ENCODE data around the gene C1QTNF8. TPM values are rescaled to one million over a fixed set of nuclear protein-coding genes. Genes with fewer than 3 reads are reported as not detected.

Gene C1QTNF8
- total RNA-seq, 1 experiment from 2014 or later = 0.39 TPM

- intact Hi-C loops (cut with micrococcal nuclease; ENCODE audit: unreplicated experiment) (no loop called here), in situ Hi-C loops (cut with HindIII; ENCODE audit: low pct_unique_long_range_greater_than_20kb, low sequenced_read_pairs) (no loop called here)
- DNase-seq (ENCODE audit: low read depth, low spot score) = no peak
- ATAC-seq = no peak
- CTCF ChIA-PET = no interaction called here
- Histone ChIP-seq H3K9me3 (ENCODE audit: control insufficient read depth, insufficient read depth, low read depth, low read length) (no peaks in the 10 kb centered on the region), H3K27me3 (ENCODE audit: control insufficient read depth, insufficient read depth, low read length) (no peaks in the 10 kb centered on the region), H3K36me3 (ENCODE audit: control insufficient read depth, insufficient read depth, low read length) (no peaks in the 10 kb centered on the region), H3K4me3 (ENCODE audit: low read depth in 2 of 2, low read length in 2 of 2) (no peak overlapping the region), H3K27ac (ENCODE audit: low read length) (no peak overlapping the region), H3K4me1 (ENCODE audit: control insufficient read depth, insufficient read depth, low read length) (no peaks in the 10 kb centered on the region)
- TF ChIP-seq TCF7L2 (IDR thresholded peaks at IDR 0.05; ENCODE audit: low read depth, low read length) (no peak), SIN3A (IDR thresholded peaks at IDR 0.05; ENCODE audit: borderline replicate concordance, insufficient read depth, low read depth, low read length) (no peak), CTCF (IDR thresholded peaks at IDR 0.05) (no peak), REST (IDR thresholded peaks at IDR 0.05; ENCODE audit: insufficient read depth in 1 of 2, low read depth in 2 of 2, low read length in 1 of 2) (no peak), POLR2AphosphoS5 (IDR thresholded peaks at IDR 0.05; ENCODE audit: low read depth, low read length) (no peak)
- BruUV-seq (replicated peaks) = no TSS peak
- POLR2A ChIA-PET = no interaction called here
These were observed 36.7 kb downstream of the C1QTNF8 start for GRCh38 chr16:1059310-1059709.

GRCh38 chr16:1058216-1058615 lies 37.8 kb downstream of the C1QTNF8 start:
- ChIA-PET CTCF (interaction anchor here (0.7 kb wide), 1 partner anchor 580 kb away, joined by 8 read pairs; no protein-coding TSS in a partner anchor), POLR2A (no interaction called here)
- DNase-seq (ENCODE audit: low read depth, low spot score) (no peak), ATAC-seq (no peak)
- Histone ChIP-seq H3K27ac (ENCODE audit: low read length) (no peak overlapping the region), H3K9me3 (ENCODE audit: control insufficient read depth, insufficient read depth, low read depth, low read length) (no peaks in the 10 kb centered on the region), H3K4me3 (ENCODE audit: low read depth in 2 of 2, low read length in 2 of 2) (no peak overlapping the region), H3K27me3 (ENCODE audit: control insufficient read depth, insufficient read depth, low read length) (no peaks in the 10 kb centered on the region), H3K4me1 (ENCODE audit: control insufficient read depth, insufficient read depth, low read length) (no peaks in the 10 kb centered on the region), H3K36me3 (ENCODE audit: control insufficient read depth, insufficient read depth, low read length) (no peaks in the 10 kb centered on the region)
- TF ChIP-seq CTCF (IDR thresholded peaks at IDR 0.05) = no peak
- TF ChIP-seq SIN3A (IDR thresholded peaks at IDR 0.05; ENCODE audit: borderline replicate concordance, insufficient read depth, low read depth, low read length) = no peak
- no peak for TF ChIP-seq TCF7L2 (IDR thresholded peaks at IDR 0.05; ENCODE audit: low read depth, low read length)
- TF ChIP-seq REST (IDR thresholded peaks at IDR 0.05; ENCODE audit: insufficient read depth in 1 of 2, low read depth in 2 of 2, low read length in 1 of 2) = no peak
- no peak for TF ChIP-seq POLR2AphosphoS5 (IDR thresholded peaks at IDR 0.05; ENCODE audit: low read depth, low read length)
- in situ Hi-C loops (cut with HindIII; ENCODE audit: low pct_unique_long_range_greater_than_20kb, low sequenced_read_pairs) (no loop called here), intact Hi-C loops (cut with micrococcal nuclease; ENCODE audit: unreplicated experiment) (no loop called here)
- BruUV-seq (replicated peaks) = no TSS peak
